GM12873 (cell line): Measurements from ENCODE around the gene CYB5R4.

Experiments used
- TF ChIP-seq, protein P1 (sequence below): IDR thresholded peaks from 2 replicates; pipeline ENCODE4 v1.5.1; 2012; ENCODE audit warnings: low read depth, mild to moderate bottlenecking, moderate library complexity, low read length, control low read depth; ENCODE audit not compliant: insufficient read depth; ENCODE audit errors: missing control alignments

CYB5R4 gene

DNA sequence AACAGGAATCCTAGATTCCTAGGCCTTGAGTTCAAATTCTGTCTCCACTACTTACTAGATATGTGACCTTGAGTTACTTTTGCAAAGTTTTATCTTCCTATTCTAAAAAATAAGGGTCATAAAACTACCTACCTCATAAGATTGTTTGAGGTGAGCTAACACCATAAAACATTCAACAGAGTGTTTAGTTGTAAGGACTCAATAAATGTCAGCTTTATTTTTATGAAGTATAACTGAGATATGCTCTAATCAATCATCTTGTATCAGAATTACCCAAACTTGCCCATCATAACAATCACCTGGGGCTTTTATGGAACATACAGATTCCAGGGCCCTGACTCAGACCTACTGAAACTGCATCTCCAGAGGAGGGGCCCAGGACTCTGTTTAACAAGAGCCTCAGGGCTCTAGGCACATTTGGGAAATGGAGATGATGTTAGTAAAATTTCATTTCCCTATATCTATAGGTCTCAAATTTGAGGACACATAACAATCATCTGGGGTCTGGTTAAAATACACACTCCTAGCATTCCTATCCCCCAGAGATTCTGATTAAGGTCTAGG, 138.6 kb downstream of the CYB5R4 start:
- TF ChIP-seq, protein P1, sequence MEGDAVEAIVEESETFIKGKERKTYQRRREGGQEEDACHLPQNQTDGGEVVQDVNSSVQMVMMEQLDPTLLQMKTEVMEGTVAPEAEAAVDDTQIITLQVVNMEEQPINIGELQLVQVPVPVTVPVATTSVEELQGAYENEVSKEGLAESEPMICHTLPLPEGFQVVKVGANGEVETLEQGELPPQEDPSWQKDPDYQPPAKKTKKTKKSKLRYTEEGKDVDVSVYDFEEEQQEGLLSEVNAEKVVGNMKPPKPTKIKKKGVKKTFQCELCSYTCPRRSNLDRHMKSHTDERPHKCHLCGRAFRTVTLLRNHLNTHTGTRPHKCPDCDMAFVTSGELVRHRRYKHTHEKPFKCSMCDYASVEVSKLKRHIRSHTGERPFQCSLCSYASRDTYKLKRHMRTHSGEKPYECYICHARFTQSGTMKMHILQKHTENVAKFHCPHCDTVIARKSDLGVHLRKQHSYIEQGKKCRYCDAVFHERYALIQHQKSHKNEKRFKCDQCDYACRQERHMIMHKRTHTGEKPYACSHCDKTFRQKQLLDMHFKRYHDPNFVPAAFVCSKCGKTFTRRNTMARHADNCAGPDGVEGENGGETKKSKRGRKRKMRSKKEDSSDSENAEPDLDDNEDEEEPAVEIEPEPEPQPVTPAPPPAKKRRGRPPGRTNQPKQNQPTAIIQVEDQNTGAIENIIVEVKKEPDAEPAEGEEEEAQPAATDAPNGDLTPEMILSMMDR, result no peak

DNA sequence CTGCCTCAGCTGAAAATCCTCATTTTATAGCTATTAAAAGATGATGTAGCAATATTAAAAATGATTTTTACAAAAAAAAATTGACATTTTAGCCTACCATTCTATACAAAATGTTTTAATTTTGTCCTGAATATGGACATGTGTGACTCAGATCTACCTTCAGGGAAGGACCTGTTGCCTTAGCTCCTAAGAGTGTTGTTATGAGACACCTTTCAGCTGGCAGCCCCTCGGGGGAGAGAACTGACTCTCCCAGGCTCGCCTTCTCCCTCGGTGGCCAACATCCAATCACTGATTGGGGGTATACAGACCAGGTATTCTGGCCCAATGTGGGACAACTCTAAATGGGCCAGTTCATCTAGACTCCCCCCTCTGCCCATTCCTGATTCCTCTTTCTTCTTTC, 141.6 kb downstream of the CYB5R4 start:
- TF ChIP-seq, protein P1, result no peak

DNA sequence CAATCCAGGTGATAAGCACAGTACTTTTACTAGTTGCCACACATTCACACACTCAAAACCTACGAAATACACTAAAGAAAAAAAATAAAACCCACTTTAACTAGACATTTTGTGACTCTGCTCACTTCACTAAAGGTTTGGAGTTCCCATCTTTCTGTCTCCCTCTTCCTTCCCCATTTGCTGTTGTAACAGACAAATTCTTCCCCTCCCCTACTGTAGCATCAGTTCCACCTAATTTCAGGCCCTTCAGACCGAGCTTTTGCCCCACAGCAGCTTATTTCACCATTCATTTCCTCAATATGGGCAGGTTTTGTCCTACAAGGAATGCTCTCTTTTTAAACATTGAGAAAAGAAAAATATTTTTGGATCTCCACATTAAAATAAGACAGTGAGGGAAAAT, 142.7 kb downstream of the CYB5R4 start:
- TF ChIP-seq, protein P1, result no peak

DNA sequence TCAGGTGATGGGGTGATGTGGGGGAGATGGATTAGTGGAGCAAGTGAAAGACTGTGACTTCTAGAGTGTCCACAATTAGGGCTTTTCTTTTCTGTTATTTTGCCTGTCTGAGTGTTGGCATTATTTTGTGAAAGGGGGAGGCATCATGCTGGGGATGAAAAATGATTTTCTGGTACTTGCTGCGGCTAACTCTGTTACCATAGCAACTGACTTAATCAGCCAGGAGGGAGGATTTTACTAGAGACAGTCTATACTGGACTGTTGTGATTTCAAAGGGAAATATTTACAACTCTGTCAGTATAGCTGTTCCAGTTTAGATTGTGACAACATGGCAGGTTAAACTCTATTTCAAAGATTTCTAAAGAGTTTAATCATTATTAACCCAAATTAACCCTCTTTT, 143.6 kb downstream of the CYB5R4 start:
- TF ChIP-seq, protein P1, result no peak

DNA sequence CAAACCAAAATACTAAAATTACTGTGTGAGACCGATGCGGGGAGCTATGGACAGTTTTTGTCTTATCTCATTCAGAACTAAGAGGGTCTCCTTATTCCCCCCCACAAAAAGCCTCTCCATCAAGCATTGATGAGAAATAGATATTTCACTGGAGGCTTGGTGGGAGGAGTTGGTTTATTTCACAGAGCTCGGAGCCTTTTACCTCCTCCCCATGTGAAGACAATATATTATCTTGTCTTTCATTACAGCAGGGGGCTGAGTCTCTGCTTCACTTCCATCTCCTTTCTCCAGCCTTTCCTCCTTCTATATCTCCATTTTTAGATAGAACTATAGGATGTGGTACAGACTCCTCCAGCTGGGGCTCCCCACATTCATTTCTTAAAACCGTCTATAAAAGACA, 144.2 kb downstream of the CYB5R4 start:
- TF ChIP-seq, protein P1, result no peak

DNA sequence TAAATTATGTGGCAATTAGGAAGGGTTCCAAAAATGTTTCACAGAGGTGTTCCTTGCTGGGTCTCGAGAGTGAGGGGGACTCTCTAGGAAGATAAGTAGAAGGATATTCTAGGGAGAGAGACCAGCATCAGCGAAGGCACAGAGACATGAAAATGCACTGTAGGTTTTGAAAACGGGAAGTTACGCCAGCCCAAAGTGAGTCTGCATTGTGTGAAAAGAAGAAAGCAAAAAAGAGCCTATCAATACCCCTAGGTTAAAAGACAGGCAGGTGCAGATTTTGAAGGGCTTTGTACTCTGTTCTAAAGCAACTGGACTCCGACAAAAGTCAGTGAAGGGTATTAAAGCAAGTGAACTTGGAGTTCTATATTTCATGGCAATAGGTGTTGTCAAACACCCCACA, 148.4 kb downstream of the CYB5R4 start:
- TF ChIP-seq, protein P1, result no peak

DNA sequence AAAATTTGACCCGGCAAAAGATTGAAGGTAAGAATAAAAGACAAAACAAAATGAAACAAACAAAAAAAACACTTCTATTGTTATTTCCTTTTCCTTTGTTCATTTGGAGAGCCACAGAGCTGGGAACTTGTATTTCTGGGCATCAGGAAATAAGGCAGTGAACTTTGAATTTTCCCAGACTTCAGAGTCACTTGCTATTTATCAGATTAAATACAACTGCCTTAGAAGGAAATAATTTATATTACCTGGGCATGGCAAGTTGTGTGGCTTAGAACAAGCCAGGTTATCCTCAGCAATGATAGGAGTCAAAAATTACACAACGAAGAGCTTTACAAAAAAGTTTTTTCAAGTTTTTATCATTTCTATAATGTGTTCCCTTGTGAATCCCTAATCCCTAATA, 153.9 kb downstream of the CYB5R4 start:
- TF ChIP-seq, protein P1, result no peak
